GM19467 (cell line): ENCODE data around the gene MEF2C.
A peak's percentile ranks its signal among the peaks of the same experiment; 100 is the strongest.
"Not testable (repeated sequence)": the region's sequence is repeated elsewhere in the genome, so short reads cannot be mapped to it uniquely, and the experiment has no call there.

Experiments
- ATAC-seq: cut with Tn5 transposase; IDR thresholded peaks from one replicate; pipeline ENCODE4 v1.9.1; 2021; ENCODE audit warnings: mild to moderate bottlenecking, moderate library complexity; ENCODE audit not compliant: unreplicated experiment

The MEF2C gene

DNA sequence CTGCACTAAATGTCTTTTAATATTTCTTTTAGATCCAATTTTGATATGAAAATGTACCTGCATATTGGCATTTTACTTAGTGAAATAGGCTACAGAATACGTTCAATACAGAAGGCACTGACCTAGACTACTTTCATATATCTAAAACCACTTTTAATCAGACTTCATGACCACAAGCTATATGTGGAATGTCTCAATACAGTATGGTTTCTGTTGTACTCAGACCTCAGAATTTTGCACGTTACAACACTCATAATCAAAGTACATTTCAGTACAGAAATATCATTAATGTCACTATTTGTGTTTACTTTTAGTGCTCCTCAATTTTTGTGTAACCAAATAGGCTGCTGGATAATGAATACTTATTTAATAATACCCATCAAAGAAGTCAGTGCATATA lies 74.8 kb downstream of the MEF2C start:
- peak; percentile 48 for ATAC-seq

- no peak for ATAC-seq
These were observed 75.7 kb downstream of the MEF2C start for GRCh38 chr5:88807327-88807726.

DNA sequence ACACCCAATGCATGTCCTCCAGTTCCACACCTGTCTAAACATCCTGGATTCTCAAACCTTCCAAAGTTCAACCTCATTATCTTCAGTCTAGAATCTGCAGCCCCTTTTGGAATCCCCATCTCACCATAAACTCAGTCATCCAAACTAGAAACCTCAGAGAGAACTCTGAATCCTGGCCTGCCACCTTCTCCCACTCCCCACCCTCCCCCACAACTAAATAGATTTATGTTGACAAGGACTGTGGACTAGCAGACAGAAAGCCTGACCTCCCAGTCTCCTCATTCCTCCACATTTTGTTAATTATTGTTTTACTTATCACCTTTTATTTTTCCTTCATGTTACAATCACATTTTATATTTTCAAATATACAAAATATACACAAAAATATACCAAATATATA lies 76.6 kb downstream of the MEF2C start:
- no peak for ATAC-seq

DNA sequence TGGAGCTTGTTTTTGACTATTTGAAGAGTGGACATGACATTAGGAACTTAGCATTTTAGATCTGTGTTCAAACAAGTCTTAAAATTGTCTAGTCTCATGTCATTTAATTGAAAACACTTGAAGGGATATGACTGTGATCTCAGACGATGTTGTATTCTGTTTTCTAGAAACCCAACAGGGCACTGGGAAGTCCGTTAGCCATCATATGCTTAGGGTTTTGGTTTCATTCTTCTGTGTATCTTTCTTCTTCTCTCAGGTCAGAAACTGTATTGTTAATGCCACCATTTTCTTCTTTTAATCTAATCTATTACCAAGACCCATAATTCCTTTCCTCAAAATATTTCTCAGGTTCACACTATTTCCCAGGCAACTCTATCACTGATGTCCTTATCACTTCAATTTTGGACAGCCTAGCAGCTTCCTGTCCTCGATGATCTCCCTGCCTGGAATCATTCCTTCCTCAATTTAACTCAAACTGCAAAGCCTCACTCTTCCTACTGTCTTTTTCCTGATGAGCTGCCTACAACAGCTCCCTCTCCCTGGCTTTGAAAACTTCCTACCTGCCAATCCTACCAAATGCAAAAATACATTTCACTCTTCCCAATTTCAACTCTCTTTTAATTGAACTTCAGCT lies 77.7 kb downstream of the MEF2C start:
- ATAC-seq = peak; percentile 52

- ATAC-seq = no peak
These were observed 78.5 kb downstream of the MEF2C start for GRCh38 chr5:88804444-88804843.

DNA sequence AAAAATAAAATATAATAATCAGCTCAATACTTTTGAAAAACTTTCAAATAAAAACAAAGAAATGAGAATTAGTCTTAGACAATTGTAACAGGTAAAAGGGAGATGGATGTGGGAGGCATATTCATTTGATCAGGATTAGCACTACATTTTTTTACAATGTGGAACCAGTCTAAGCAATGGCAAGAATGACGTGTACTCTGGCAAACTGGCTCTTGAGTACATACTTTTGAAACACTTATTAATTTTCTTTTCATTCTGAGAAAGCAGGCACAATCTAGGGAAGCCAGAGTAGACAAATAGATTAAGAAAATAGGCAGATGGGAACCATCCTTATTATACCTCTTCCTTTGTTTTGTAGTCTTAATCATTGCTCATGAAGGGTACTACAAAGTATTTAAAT lies 79.7 kb downstream of the MEF2C start:
- no peak for ATAC-seq

GRCh38 chr5:88799938-88800535 lies 82.9 kb downstream of the MEF2C start:
- no peak for ATAC-seq

- not testable (repeated sequence) for ATAC-seq
These were observed 84.1 kb downstream of the MEF2C start for GRCh38 chr5:88798933-88799332.

- ATAC-seq = not testable (repeated sequence)
These were observed 89.2 kb downstream of the MEF2C start for GRCh38 chr5:88793797-88794196.

- peak; percentile 91 for ATAC-seq
These were observed 90.7 kb downstream of the MEF2C start for GRCh38 chr5:88792144-88792840.

- ATAC-seq = no peak
These were observed 95.1 kb downstream of the MEF2C start for GRCh38 chr5:88787856-88788255.

- ATAC-seq = no peak
These were observed 96.2 kb downstream of the MEF2C start for GRCh38 chr5:88786789-88787188.

GRCh38 chr5:88785746-88786565 lies 97.0 kb downstream of the MEF2C start:
- ATAC-seq = peak; percentile 44

GRCh38 chr5:88782571-88782970 lies 100.4 kb downstream of the MEF2C start:
- no peak for ATAC-seq

- ATAC-seq = no peak
These were observed 102.2 kb downstream of the MEF2C start for GRCh38 chr5:88780736-88781135.

DNA sequence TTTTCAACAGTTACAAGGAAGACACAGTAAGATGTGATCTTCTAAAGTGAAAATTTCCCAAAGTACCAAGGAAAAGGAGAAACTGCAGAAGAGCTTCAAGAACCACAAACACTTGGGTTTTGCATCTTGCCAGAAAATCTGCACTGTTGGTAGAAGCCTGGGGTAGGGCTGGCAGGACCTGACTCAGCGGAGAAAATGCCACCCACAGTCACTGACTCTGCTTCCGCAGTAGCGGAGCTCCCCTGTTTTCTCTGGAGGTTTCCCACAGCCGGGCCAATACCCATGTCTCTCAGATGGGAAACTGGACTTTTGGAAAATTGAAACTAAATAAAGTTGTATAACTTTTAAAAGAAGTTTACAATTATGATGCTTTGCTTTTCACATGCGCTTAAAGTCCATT lies 104.2 kb downstream of the MEF2C start:
- no peak for ATAC-seq

- ATAC-seq = no peak
These were observed 106.3 kb downstream of the MEF2C start for GRCh38 chr5:88776692-88777091.

DNA sequence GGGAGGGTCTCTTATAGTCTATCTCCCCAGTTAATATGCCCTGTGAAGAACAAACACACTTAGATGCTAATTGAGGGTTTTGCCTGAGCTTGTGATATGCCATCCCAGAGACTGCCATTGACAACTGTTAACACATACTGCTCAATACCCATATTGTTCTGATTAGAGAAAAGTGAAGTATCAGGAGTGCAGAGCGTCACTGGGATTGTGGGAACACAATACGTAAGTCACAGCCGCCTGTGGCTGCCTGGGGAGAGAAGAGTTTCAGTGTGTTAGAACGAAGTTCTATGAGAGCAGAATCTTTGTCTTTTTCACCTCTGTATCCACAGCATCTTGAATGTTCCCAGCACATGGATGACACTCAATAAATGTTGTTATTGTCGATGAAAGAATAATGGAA lies 110.2 kb downstream of the MEF2C start:
- no peak for ATAC-seq

DNA sequence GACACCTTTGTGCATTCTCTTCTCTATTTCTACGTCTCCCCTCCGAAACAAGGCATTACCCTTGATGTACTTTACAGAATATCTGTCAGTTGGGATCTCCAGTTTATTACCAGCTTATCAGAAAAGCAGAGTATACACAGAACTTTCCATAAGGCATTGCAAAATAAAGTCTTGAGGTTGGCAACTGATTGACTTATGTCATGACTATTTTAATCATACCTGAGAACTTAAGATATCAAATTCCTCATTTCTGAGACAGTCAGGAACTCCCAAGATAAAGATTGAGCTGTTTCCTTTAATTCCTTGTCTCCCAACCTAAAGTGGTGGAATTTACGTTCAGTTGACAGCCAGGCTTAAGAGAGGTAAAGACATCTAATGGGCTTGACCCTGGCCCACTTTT lies 110.9 kb downstream of the MEF2C start:
- ATAC-seq = no peak

GRCh38 chr5:88770276-88771257 lies 112.4 kb downstream of the MEF2C start:
- no peak for ATAC-seq
